Measurements from ENCODE around the gene MED15. TPM values are rescaled to one million over a fixed set of nuclear protein-coding genes. Genes with fewer than 3 reads are reported as not detected.

The MED15 gene
- total RNA-seq, 4 donors from 2014 or later = 16.5 to 110 (median 38.6) TPM

GRCh38 chr22:20487715-20488114 is 19.7 kb upstream of the MED15 start:
- H3K4me1 ChIP-seq = no peaks in the 10 kb centered on the region
- TF ChIP-seq CTCF (IDR thresholded peaks at IDR 0.05) (no peak), POLR2A (IDR thresholded peaks at IDR 0.05) (no peak)
- intact Hi-C loops (cut with DNase I; ENCODE audit: low total_unique reads) = no loop called here

GRCh38 chr22:20488946-20489345 is 18.5 kb upstream of the MED15 start:
- no peaks in the 10 kb centered on the region for H3K36me3 ChIP-seq
- intact Hi-C loops (cut with DNase I; ENCODE audit: low total_unique reads) = no loop called here
- TF ChIP-seq CTCF (IDR thresholded peaks at IDR 0.05) (no peak), POLR2A (IDR thresholded peaks at IDR 0.05) (no peak)
- no peaks in the 10 kb centered on the region for H3K27me3 ChIP-seq
- peaks cover 3% of the 10 kb centered on the region in 2 donors for H3K4me1 ChIP-seq
- H3K9me3 ChIP-seq = no peaks in the 10 kb centered on the region
- no peak overlapping the region for H3K4me3 ChIP-seq
- DNase-seq = no peak
- H3K27ac ChIP-seq = no peak overlapping the region

More at GRCh38 chr22:20487715-20488114, 19.7 kb upstream of the MED15 start:
- Histone ChIP-seq H3K27me3 (no peaks in the 10 kb centered on the region), H3K36me3 (no peaks in the 10 kb centered on the region), H3K9me3 (no peaks in the 10 kb centered on the region), H3K4me3 (no peak overlapping the region), H3K27ac (no peak overlapping the region)
- no peak for DNase-seq

- peaks cover 9 to 11% of the 10 kb centered on the region in 2 donors for H3K4me1 ChIP-seq
- no peak for TF ChIP-seq POLR2A (IDR thresholded peaks at IDR 0.05)
- no peak for TF ChIP-seq CTCF (IDR thresholded peaks at IDR 0.05)
Measured at GRCh38 chr22:20490183-20490940, 17.0 kb upstream of the MED15 start.

GRCh38 chr22:20490941-20491307 is 16.5 kb upstream of the MED15 start:
- Histone ChIP-seq H3K9me3 (no peaks in the 10 kb centered on the region), H3K4me3 (no peak overlapping the region), H3K27ac (no peak overlapping the region), H3K36me3 (no peaks in the 10 kb centered on the region), H3K4me1 (peaks cover 9 to 11% of the 10 kb centered on the region in 2 donors), H3K27me3 (no peaks in the 10 kb centered on the region)
- intact Hi-C loops (cut with DNase I; ENCODE audit: low total_unique reads) = loop anchor here (10.0 kb wide), 1 partner anchor 56 kb away; the partner anchor contains the start of gene SCARF2
- DNase-seq = no peak
- TF ChIP-seq POLR2A (IDR thresholded peaks at IDR 0.05) (no peak), CTCF (IDR thresholded peaks at IDR 0.05) (no peak)

More at GRCh38 chr22:20490183-20490940, 17.0 kb upstream of the MED15 start:
- Histone ChIP-seq H3K4me3 (no peak overlapping the region), H3K9me3 (no peaks in the 10 kb centered on the region), H3K27me3 (no peaks in the 10 kb centered on the region), H3K27ac (no peak overlapping the region), H3K36me3 (no peaks in the 10 kb centered on the region)
- intact Hi-C loops (cut with DNase I; ENCODE audit: low total_unique reads) = loop anchor here (10.0 kb wide), 1 partner anchor 56 kb away; the partner anchor contains the start of gene SCARF2
- DNase-seq = no peak

GRCh38 chr22:20491346-20491745 is 16.1 kb upstream of the MED15 start:
- Histone ChIP-seq H3K36me3 (no peaks in the 10 kb centered on the region), H3K4me1 (peaks cover 9 to 11% of the 10 kb centered on the region in 2 donors), H3K27ac (no peak overlapping the region), H3K27me3 (no peaks in the 10 kb centered on the region), H3K4me3 (no peak overlapping the region), H3K9me3 (no peaks in the 10 kb centered on the region)
- DNase-seq = no peak
- TF ChIP-seq POLR2A (IDR thresholded peaks at IDR 0.05) = no peak
- no peak for TF ChIP-seq CTCF (IDR thresholded peaks at IDR 0.05)
- intact Hi-C loops (cut with DNase I; ENCODE audit: low total_unique reads) = loop anchor here (10.0 kb wide), 1 partner anchor 57 kb away; the partner anchor contains the start of gene SCARF2

All from uterus (tissue), 4 donors.